Right lobe of liver (tissue), 6 donors: Measurements from ENCODE around the gene METTL5. TPM values are rescaled to one million over a fixed set of nuclear protein-coding genes. Genes with fewer than 3 reads are reported as not detected.
A peak's percentile ranks its signal among the peaks of the same experiment; 100 is the strongest.

Experiments used
- ATAC-seq, 4 donors: fragments of 200-7000 bp; cut with Tn5 transposase; one replicate each; pipeline ENCODE4 v1.9.1; 2020; ENCODE audit warnings: mild to moderate bottlenecking in 4 of 4, moderate library complexity in 4 of 4
- DNase-seq, 3 donors: peaks; one replicate each; pipeline ENCODE4 v3.0.0-alpha.2; 2020
- H3K27ac ChIP-seq, 3 donors: fragments of 200-600 bp; one replicate each; pipeline ENCODE4 v1.8.0; 2022
- H3K27me3 ChIP-seq, 2 donors: fragments of 200-600 bp; one replicate each; pipeline ENCODE4 v1.8.0; 2022
- H3K36me3 ChIP-seq, 4 donors: fragments of 200-600 bp; sonication (generic) in 1 of 4; one replicate each; pipeline versions ENCODE4 v1.5.1 to v1.8.0; 2017 to 2022; ENCODE audit warnings: control low read depth in 1 of 4
- H3K4me1 ChIP-seq, 4 donors: fragments of 200-600 bp; sonication (generic) in 1 of 4; one replicate each; pipeline versions ENCODE4 v1.5.1 to v1.8.0; 2017 to 2022; ENCODE audit warnings: control low read depth in 1 of 4
- H3K4me3 ChIP-seq, 3 donors: fragments of 200-600 bp; one replicate each; pipeline ENCODE4 v1.8.0; 2022
- H3K9me3 ChIP-seq, 4 donors: fragments of 200-600 bp; sonication (generic) in 1 of 4; one replicate each; pipeline versions ENCODE4 v1.5.1 to v1.8.0; 2017 to 2022; ENCODE audit warnings: control low read depth in 1 of 4
- POLR2A ChIP-seq: fragments of 450-650 bp; IDR thresholded peaks from one replicate; pipeline ENCODE4 v1.6.1; 2017; ENCODE audit warnings: antibody characterized with exemption, mild to moderate bottlenecking
- WGBS: methylation state at CpG from one replicate; pipeline ENCODE4 v1.1.6; 2018; ENCODE audit warnings: low coverage, low lambda C conversion rate; ENCODE audit not compliant: insufficient coverage; ENCODE audit errors: missing lambda C conversion rate; 5-methylcytosine and 5-hydroxymethylcytosine counted together
- intact Hi-C, 2 donors: fragments of 100-400 bp; cut with DNase I; formaldehyde crosslinking; loops; one replicate each; pipeline versions ENCODE4 v1.11.2 to v1.14.1; 2022
- total RNA-seq, 6 experiments: library from RNA; depleted of rRNA in 2 of 6; stranded (reverse); fragments of >200 nt in 2 of 6; fragmentation: NEBNext Ultra II Directional in 3 of 6; extraction: Animal tissue kit (Norgen Biotek cat#: 25700) in 3 of 6; gene quantifications; one replicate each; pipeline versions ENCODE4 v1.1.0 to v1.2.4, GENCODE V29; 2016 to 2023
- TF ChIP-seq, protein P1 (sequence below), 4 donors: fragments of 200-600 bp in 3 of 4; fragments of 450-650 bp in 1 of 4; IDR thresholded peaks; one replicate each; pipeline versions ENCODE4 v1.5.1 to v1.8.0; 2016 to 2022; ENCODE audit warnings: antibody characterized with exemption in 4 of 4, mild to moderate bottlenecking in 2 of 4
- donor health status: DM: no; HTN: yes; CAD: no.
- donor health status: DM: no; HTN: no; CAD: no.
- donor health status: DM: no; HTN: no; CAD: no.
- donor health status: DM: no; HTN: yes; CAD: no.
- donor health status: DM: no; HTN: yes; CAD: no.

Gene METTL5
- total RNA-seq, 6 experiments from 2014 or later: 18.4 to 26.7 (median 20.7) TPM

DNA sequence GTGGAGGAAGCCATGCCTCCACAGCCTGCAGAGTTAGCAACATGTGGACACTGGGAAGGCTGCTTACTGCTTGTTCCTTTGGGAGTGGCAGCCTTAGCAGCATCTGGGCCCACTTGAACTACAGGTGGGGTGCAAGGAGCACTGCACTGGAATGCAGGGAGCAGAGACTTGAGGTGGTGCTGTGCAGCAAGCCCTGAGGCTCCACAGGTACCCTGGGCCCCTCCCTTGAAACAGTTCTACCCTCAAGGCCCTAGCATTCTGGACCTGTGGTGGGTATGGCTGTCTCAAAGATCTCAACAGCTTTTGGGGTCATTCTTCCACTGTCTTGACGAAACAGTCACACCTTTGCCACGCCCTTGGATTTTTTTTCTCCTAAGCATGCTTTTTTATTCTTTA lies 16.0 kb upstream of the METTL5 start:
- Histone ChIP-seq H3K4me1 (peaks cover 0 to 17% (median 5%) of the 10 kb centered on the region in 4 donors), H3K27me3 (no peaks in the 10 kb centered on the region), H3K27ac (no peak overlapping the region), H3K36me3 (no peaks in the 10 kb centered on the region), H3K9me3 (no peaks in the 10 kb centered on the region), H3K4me3 (no peak overlapping the region)
- DNase-seq (no peak), ATAC-seq (peak in 2 of 4 donors; percentile 16 to 25)
- intact Hi-C loops: no loop called here
- 95% methylated on average over 2 of the region's 2 CpGs for WGBS
- TF ChIP-seq POLR2A: no peak
- TF ChIP-seq, protein P1, sequence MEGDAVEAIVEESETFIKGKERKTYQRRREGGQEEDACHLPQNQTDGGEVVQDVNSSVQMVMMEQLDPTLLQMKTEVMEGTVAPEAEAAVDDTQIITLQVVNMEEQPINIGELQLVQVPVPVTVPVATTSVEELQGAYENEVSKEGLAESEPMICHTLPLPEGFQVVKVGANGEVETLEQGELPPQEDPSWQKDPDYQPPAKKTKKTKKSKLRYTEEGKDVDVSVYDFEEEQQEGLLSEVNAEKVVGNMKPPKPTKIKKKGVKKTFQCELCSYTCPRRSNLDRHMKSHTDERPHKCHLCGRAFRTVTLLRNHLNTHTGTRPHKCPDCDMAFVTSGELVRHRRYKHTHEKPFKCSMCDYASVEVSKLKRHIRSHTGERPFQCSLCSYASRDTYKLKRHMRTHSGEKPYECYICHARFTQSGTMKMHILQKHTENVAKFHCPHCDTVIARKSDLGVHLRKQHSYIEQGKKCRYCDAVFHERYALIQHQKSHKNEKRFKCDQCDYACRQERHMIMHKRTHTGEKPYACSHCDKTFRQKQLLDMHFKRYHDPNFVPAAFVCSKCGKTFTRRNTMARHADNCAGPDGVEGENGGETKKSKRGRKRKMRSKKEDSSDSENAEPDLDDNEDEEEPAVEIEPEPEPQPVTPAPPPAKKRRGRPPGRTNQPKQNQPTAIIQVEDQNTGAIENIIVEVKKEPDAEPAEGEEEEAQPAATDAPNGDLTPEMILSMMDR (IDR thresholded peaks at IDR 0.05): no peak

DNA sequence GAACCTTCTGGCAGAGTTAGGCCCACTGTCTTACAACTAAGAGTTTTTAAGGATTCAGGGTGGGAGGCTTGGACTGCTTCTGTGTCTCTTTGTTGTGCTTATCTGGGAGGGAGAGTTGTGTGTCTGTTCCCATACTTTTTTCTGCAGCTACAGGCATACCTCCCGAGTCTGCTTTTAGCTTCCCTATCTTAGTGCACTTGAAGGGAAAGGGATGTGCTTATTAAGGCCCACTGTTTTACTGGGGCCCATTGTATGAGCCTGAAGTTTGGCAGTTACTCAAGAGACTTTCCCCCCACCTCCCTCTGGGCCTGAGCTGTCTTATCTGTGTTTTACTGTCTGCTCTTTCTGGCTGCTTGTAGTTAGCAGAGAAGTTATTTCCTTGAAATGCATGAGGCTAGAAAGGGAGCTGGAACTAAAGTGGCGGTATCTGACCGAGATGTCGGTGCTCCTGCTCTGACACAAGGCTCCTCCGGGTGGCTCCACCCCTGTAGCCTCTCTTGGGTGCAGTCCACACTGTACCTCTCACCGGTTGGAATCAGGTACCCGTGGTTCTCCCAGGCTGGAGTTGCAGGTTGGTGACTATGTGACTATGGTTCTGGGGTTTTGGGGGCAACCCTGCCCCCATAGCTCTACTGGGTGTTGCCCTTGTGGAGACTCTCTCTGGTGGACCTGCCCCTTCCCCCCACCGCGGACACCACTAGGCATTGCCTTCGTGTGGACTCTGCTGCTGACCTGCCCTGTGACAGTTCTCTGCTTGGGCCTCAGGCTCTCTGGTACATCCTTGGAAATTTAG lies 15.4 kb upstream of the METTL5 start:
- Histone ChIP-seq H3K4me1 (peaks cover 0 to 17% (median 5%) of the 10 kb centered on the region in 4 donors), H3K27ac (no peak overlapping the region), H3K27me3 (no peaks in the 10 kb centered on the region), H3K9me3 (no peaks in the 10 kb centered on the region), H3K4me3 (no peak overlapping the region), H3K36me3 (no peaks in the 10 kb centered on the region)
- WGBS: 61% methylated on average over 8 of the region's 10 CpGs
- TF ChIP-seq, protein P1 (IDR thresholded peaks at IDR 0.05): no peak
- no peak for TF ChIP-seq POLR2A
- intact Hi-C loops: no loop called here
- ATAC-seq (peak in 3 of 4 donors; percentile 27 to 38 (median 38)), DNase-seq (no peak)

DNA sequence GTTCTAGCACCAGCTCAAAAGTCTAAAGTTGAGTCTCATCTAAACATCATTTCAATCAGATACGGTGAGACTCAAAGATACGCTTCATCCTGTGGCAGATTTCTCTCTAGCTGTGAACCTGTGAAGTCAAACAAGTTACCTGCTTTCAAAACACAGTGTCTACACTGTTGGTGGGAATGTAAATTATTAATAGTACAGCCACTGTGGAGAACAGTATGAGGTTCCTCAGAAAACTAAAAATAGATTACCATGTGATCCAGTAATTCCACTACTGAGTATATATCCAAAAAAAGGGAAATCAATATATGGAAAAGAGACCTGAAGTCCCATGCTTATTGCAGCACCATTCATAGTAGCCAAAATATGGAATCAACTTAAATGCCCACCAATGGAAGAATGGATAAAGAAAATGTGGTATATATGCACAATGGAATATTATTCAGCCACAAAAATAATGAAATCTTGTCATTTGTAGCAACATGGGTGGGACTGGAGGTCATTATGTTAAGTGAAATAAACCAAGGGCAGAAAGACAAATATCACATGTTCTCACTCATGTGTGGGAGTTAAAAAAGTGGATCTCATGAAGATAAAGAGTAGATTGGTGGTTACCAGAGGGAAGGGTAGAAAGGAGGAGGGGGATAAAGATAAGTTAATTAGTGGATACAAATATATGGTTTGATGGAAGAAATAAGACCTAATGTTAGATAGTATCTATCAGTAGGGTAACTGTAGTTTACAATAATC lies 14.2 kb upstream of the METTL5 start:
- WGBS: 81% methylated on average over 2 of the region's 2 CpGs
- no peaks in the 10 kb centered on the region for H3K9me3 ChIP-seq
- intact Hi-C loops: no loop called here
- no peak overlapping the region for H3K27ac ChIP-seq
- H3K4me1 ChIP-seq: peaks cover 0 to 17% (median 5%) of the 10 kb centered on the region in 4 donors
- ATAC-seq: peak; percentile 23 to 75 (median 55)
- H3K27me3 ChIP-seq: no peaks in the 10 kb centered on the region
- no peak overlapping the region for H3K4me3 ChIP-seq
- H3K36me3 ChIP-seq: no peaks in the 10 kb centered on the region
- TF ChIP-seq POLR2A: no peak
- TF ChIP-seq, protein P1 (IDR thresholded peaks at IDR 0.05): no peak
- no peak for DNase-seq

DNA sequence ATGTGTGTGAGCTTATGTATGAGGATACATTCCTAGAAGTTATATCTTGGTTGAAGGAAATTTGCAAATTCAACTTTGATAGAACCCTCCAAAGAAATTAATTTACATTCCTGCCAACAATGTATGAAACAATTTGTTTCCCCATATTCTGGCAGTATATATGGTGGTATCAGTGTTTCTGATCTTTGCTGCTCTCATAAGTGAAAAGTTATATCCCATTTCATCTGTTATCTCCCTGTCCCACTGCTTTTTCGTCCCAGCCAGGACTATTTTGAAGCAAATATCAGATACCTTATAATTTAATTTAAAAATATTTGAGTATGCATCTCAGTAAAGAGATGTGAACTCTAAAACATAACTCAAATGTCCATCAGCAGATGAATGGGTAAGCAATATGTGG lies 9.7 kb upstream of the METTL5 start:
- TF ChIP-seq POLR2A: no peak
- TF ChIP-seq, protein P1 (IDR thresholded peaks at IDR 0.05): no peak
- no peak for ATAC-seq
- Histone ChIP-seq H3K9me3 (no peaks in the 10 kb centered on the region), H3K27ac (no peak overlapping the region), H3K36me3 (no peaks in the 10 kb centered on the region), H3K4me3 (no peak overlapping the region), H3K27me3 (no peaks in the 10 kb centered on the region), H3K4me1 (peaks cover 0 to 22% (median 5%) of the 10 kb centered on the region in 4 donors)
- intact Hi-C loops: no loop called here
- DNase-seq: no peak
- 71% methylated on average over 1 of the region's 1 CpG for WGBS
